Osteocyte (in vitro differentiated cells): ENCODE measurements around the gene FGF23. TPM values are rescaled to one million over a fixed set of nuclear protein-coding genes. Genes with fewer than 3 reads are reported as not detected.

Source experiments
- DNase-seq: peaks from one replicate; pipeline ENCODE4 v3.0.0; 2021; ENCODE audit warnings: mixed read lengths; ENCODE audit not compliant: unreplicated experiment; ENCODE audit errors: extremely low spot score
- H3K27ac Mint-ChIP-seq: one replicate; pipeline ENCODE4 v1.8.0; 2021; ENCODE audit warnings: mild to moderate bottlenecking, mixed read lengths; ENCODE audit not compliant: unreplicated experiment
- H3K27me3 Mint-ChIP-seq: one replicate; pipeline ENCODE4 v1.8.0; 2021; ENCODE audit warnings: mixed read lengths; ENCODE audit not compliant: unreplicated experiment
- H3K36me3 Mint-ChIP-seq: one replicate; pipeline ENCODE4 v1.8.0; 2021; ENCODE audit warnings: mixed read lengths; ENCODE audit not compliant: unreplicated experiment
- H3K4me1 Mint-ChIP-seq: one replicate; pipeline ENCODE4 v1.8.0; 2021; ENCODE audit warnings: mixed read lengths; ENCODE audit not compliant: unreplicated experiment
- H3K4me3 Mint-ChIP-seq: one replicate; pipeline ENCODE4 v1.8.0; 2021; ENCODE audit warnings: mild to moderate bottlenecking, moderate library complexity, mixed read lengths; ENCODE audit not compliant: unreplicated experiment
- H3K9me3 Mint-ChIP-seq: one replicate; pipeline ENCODE4 v1.8.0; 2021; ENCODE audit warnings: mixed read lengths; ENCODE audit not compliant: unreplicated experiment
- CTCF ChIP-seq: fragments of 200-600 bp; sonication (generic); IDR thresholded peaks from 2 replicates; pipeline ENCODE4 v1.5.0; 2021; ENCODE audit warnings: antibody characterized with exemption, mild to moderate bottlenecking, moderate library complexity
- total RNA-seq: library from RNA; stranded (reverse); gene quantifications from 2 replicates; pipeline ENCODE4 v1.2.1, GENCODE V29; 2021

FGF23 gene
- total RNA-seq, 1 donor from 2014 or later: not detected

GRCh38 chr12:4378772-4379171 lies 740 bp downstream of the FGF23 start:
- Mint-ChIP-seq H3K9me3 (no peaks in the 10 kb centered on the region), H3K27me3 (peaks cover 41% of the 10 kb centered on the region), H3K27ac (no peak overlapping the region), H3K36me3 (no peaks in the 10 kb centered on the region), H3K4me3 (no peak overlapping the region), H3K4me1 (no peaks in the 10 kb centered on the region)
- TF ChIP-seq CTCF: no peak
- no peak for DNase-seq

GRCh38 chr12:4375449-4375848 lies 4.1 kb downstream of the FGF23 start:
- peaks cover 30% of the 10 kb centered on the region for H3K27me3 Mint-ChIP-seq
- H3K4me3 Mint-ChIP-seq: no peak overlapping the region
- H3K9me3 Mint-ChIP-seq: no peaks in the 10 kb centered on the region
- DNase-seq: no peak
- no peak for TF ChIP-seq CTCF
- H3K4me1 Mint-ChIP-seq: no peaks in the 10 kb centered on the region
- no peak overlapping the region for H3K27ac Mint-ChIP-seq
- no peaks in the 10 kb centered on the region for H3K36me3 Mint-ChIP-seq

- no peak for DNase-seq
- H3K36me3 Mint-ChIP-seq: no peaks in the 10 kb centered on the region
- peaks cover 36% of the 10 kb centered on the region for H3K27me3 Mint-ChIP-seq
- no peak for TF ChIP-seq CTCF
- no peak overlapping the region for H3K4me3 Mint-ChIP-seq
- H3K27ac Mint-ChIP-seq: no peak overlapping the region
- no peaks in the 10 kb centered on the region for H3K9me3 Mint-ChIP-seq
- no peaks in the 10 kb centered on the region for H3K4me1 Mint-ChIP-seq
Measured at GRCh38 chr12:4372653-4373052, 6.9 kb downstream of the FGF23 start.

- peaks cover 44% of the 10 kb centered on the region for H3K27me3 Mint-ChIP-seq
- H3K4me1 Mint-ChIP-seq: no peaks in the 10 kb centered on the region
- TF ChIP-seq CTCF: no peak
- H3K4me3 Mint-ChIP-seq: no peak overlapping the region
- no peak overlapping the region for H3K27ac Mint-ChIP-seq
- no peaks in the 10 kb centered on the region for H3K36me3 Mint-ChIP-seq
- no peaks in the 10 kb centered on the region for H3K9me3 Mint-ChIP-seq
- DNase-seq: no peak
Measured at GRCh38 chr12:4370265-4370664, 9.2 kb downstream of the FGF23 start.

GRCh38 chr12:4369548-4369947 lies 10.0 kb downstream of the FGF23 start:
- Mint-ChIP-seq H3K27ac (no peak overlapping the region), H3K4me3 (no peak overlapping the region), H3K4me1 (no peaks in the 10 kb centered on the region), H3K9me3 (no peaks in the 10 kb centered on the region), H3K27me3 (peaks cover 48% of the 10 kb centered on the region), H3K36me3 (no peaks in the 10 kb centered on the region)
- TF ChIP-seq CTCF: no peak
- DNase-seq: no peak
